Stimulated activated naive CD4-positive, alpha-beta T cell treated with Interleukin-2 at 50 U/mL for 16 hours (primary cell): ENCODE measurements around the gene EVA1C.

Source experiments
- DNase-seq: peaks from one replicate; lab custom pipeline; 2025; lab: John Stamatoyannopoulos, UW

EVA1C gene

GRCh38 chr21:32562426-32562825 lies 149.9 kb downstream of the EVA1C start:
- no peak for DNase-seq

- DNase-seq: no peak
Measured at GRCh38 chr21:32562915-32563314, 150.4 kb downstream of the EVA1C start.
